GM23248 (cell line): ENCODE data around the gene STRIP2. TPM values are rescaled to one million over a fixed set of nuclear protein-coding genes. Genes with fewer than 3 reads are reported as not detected.
"Not testable (repeated sequence)": the region's sequence is repeated elsewhere in the genome, so short reads cannot be mapped to it uniquely, and the experiment has no call there.

Source experiments
- DNase-seq: peaks from one replicate; pipeline ENCODE4 v3.0.0-alpha.2; 2015
- H2AFZ ChIP-seq: fragments of 200-600 bp; sonication (generic); 2 replicates; pipeline ENCODE4 v1.6.1; 2016; ENCODE audit warnings: antibody characterized with exemption
- H3F3A ChIP-seq: fragments of 200-600 bp; sonication (generic); 2 replicates; pipeline ENCODE4 v1.6.1; 2016; ENCODE audit warnings: mild to moderate bottlenecking, antibody characterized with exemption, mixed run types; ENCODE audit not compliant: insufficient read depth
- H3K27ac ChIP-seq: fragments of 200-600 bp; sonication (generic); 2 replicates; pipeline ENCODE4 v1.5.1; 2016; ENCODE audit warnings: mild to moderate bottlenecking
- H3K27me3 ChIP-seq: fragments of 200-600 bp; sonication (generic); replicated peaks from 2 replicates; pipeline ENCODE4 v1.6.1; 2016; ENCODE audit warnings: mild to moderate bottlenecking; ENCODE audit not compliant: insufficient read depth
- H3K36me3 ChIP-seq: fragments of 200-600 bp; sonication (generic); 2 replicates; pipeline ENCODE4 v1.6.1; 2016; ENCODE audit warnings: low read depth, mild to moderate bottlenecking
- H3K4me1 ChIP-seq: fragments of 200-600 bp; sonication (generic); 2 replicates; pipeline ENCODE4 v1.6.1; 2016; ENCODE audit warnings: mild to moderate bottlenecking; ENCODE audit not compliant: insufficient read depth
- H3K4me2 ChIP-seq: fragments of 200-600 bp; sonication (generic); one replicate; pipeline ENCODE4 v1.6.1; 2016; ENCODE audit warnings: mild to moderate bottlenecking; ENCODE audit not compliant: unreplicated experiment
- H3K4me3 ChIP-seq: fragments of 200-600 bp; sonication (generic); 2 replicates; pipeline ENCODE4 v1.5.1; 2016; ENCODE audit warnings: mild to moderate bottlenecking
- H3K79me2 ChIP-seq: fragments of 200-600 bp; sonication (generic); 2 replicates; pipeline ENCODE4 v1.6.1; 2016; ENCODE audit warnings: mild to moderate bottlenecking; ENCODE audit not compliant: insufficient read depth
- H3K9ac ChIP-seq: fragments of 200-600 bp; sonication (generic); 2 replicates; pipeline ENCODE4 v1.6.1; 2016; ENCODE audit warnings: mild to moderate bottlenecking
- H3K9me2 ChIP-seq: fragments of 200-600 bp; sonication (generic); 2 replicates; pipeline ENCODE4 v1.6.1; 2016; ENCODE audit warnings: mixed run types, mild to moderate bottlenecking, moderate library complexity; ENCODE audit not compliant: insufficient read depth
- H3K9me3 ChIP-seq: fragments of 200-600 bp; sonication (generic); one replicate; pipeline ENCODE4 v1.6.1; 2017; ENCODE audit warnings: low read depth
- H4K20me1 ChIP-seq: fragments of 200-600 bp; sonication (generic); 2 replicates; pipeline ENCODE4 v1.6.0; 2016; ENCODE audit not compliant: insufficient read depth
- EZH2 ChIP-seq: fragments of 200-600 bp; sonication (generic); IDR thresholded peaks from 2 replicates; pipeline ENCODE4 v1.6.1; 2018; ENCODE audit warnings: antibody characterized with exemption, mild to moderate bottlenecking; ENCODE audit not compliant: insufficient read depth, poor library complexity, severe bottlenecking
- EZH2phosphoT487 ChIP-seq: fragments of 200-600 bp; sonication (generic); IDR thresholded peaks from 2 replicates; pipeline ENCODE4 v1.6.1; 2018; ENCODE audit warnings: antibody characterized with exemption, moderate library complexity, mild to moderate bottlenecking, low read depth; ENCODE audit not compliant: insufficient read depth
- WGBS, 2 experiments: methylation state at CpG; one replicate each; pipeline ENCODE4 v1.1.6; 2015 to 2017; ENCODE audit warnings: low lambda C conversion rate in 2 of 2, low coverage in 1 of 2; ENCODE audit errors: missing lambda C conversion rate in 2 of 2; 5-methylcytosine and 5-hydroxymethylcytosine counted together
- in situ Hi-C: fragments of 300-500 bp; cut with MboI; formaldehyde crosslinking; loops from 2 replicates; pipeline ENCODE4 v1.15.0; 2020
- polyA plus RNA-seq: library from polyadenylated mRNA; unstranded; fragments of >200 nt; fragmentation: Nextera tagmentation; extraction: Ambion mirVana; gene quantifications from 2 replicates; pipeline ENCODE4 v1.2.1, GENCODE V29; 2016
- small RNA-seq: library from RNA; depleted of rRNA; stranded (forward); fragments of <200 nt; gene quantifications from one replicate; pipeline ENCODE3, GENCODE V24; 2014; ENCODE audit warnings: low read depth, low replicate concordance
- total RNA-seq: library from RNA; depleted of rRNA; stranded (reverse); fragments of >200 nt; shearing (Covaris generic); gene quantifications from 2 replicates; pipeline ENCODE4 v1.2.3, GENCODE V29; 2014; rRNA removed

Gene STRIP2
- total and polyA plus RNA-seq, 2 experiments from 2014 or later = 1.5 to 2.2 TPM

- in situ Hi-C loops = no loop called here
- H3K9me3 ChIP-seq = no peaks in the 10 kb centered on the region
- H3K4me1 ChIP-seq = peaks cover 14% of the 10 kb centered on the region
- no peak overlapping the region for H2AFZ ChIP-seq
- no peak overlapping the region for H3K4me3 ChIP-seq
- H3K9ac ChIP-seq = no peak overlapping the region
- TF ChIP-seq EZH2phosphoT487 (no peak), EZH2 (no peak)
- no peaks in the 10 kb centered on the region for H3K27me3 ChIP-seq
- no peaks in the 10 kb centered on the region for H3K36me3 ChIP-seq
- H3K79me2 ChIP-seq = no peaks in the 10 kb centered on the region
- no peak overlapping the region for H3K27ac ChIP-seq
- no peak overlapping the region for H3K4me2 ChIP-seq
- H3K9me2 ChIP-seq = no peaks in the 10 kb centered on the region
- peaks cover 9% of the 10 kb centered on the region; the same call in 1 of the 2 replicates for H3F3A ChIP-seq
- no peaks in the 10 kb centered on the region for H4K20me1 ChIP-seq
- no peak for DNase-seq
- 92 to 95% methylated on average over 17 to 19 of the region's 19 CpGs for WGBS, 2 experiments
These were observed 98.1 kb downstream of the STRIP2 start for GRCh38 chr7:129532375-129532774.

GRCh38 chr7:129534558-129535274, 100.5 kb downstream of the STRIP2 start:
- H3K4me3 ChIP-seq, H4K20me1 ChIP-seq, DNase-seq, H3K79me2 ChIP-seq, H3K9ac ChIP-seq, H3K36me3 ChIP-seq, H3K9me3 ChIP-seq, in situ Hi-C loops, H3K4me2 ChIP-seq, H3K27me3 ChIP-seq, H3K9me2 ChIP-seq, H2AFZ ChIP-seq, H3F3A ChIP-seq, H3K27ac ChIP-seq: not testable (repeated sequence)
- peaks cover 14% of the 10 kb centered on the region for H3K4me1 ChIP-seq
- WGBS, 2 experiments = 92% methylated on average over 17 to 20 of the region's 20 CpGs

GRCh38 chr7:129535896-129536295, 101.7 kb downstream of the STRIP2 start:
- Histone ChIP-seq H4K20me1 (no peaks in the 10 kb centered on the region), H3K9ac (no peak overlapping the region), H2AFZ (no peak overlapping the region), H3F3A (no peaks in the 10 kb centered on the region), H3K9me2 (no peaks in the 10 kb centered on the region), H3K27ac (no peak overlapping the region), H3K4me1 (peaks cover 4% of the 10 kb centered on the region; the same call in 1 of the 2 replicates), H3K79me2 (no peaks in the 10 kb centered on the region), H3K4me2 (no peak overlapping the region), H3K9me3 (no peaks in the 10 kb centered on the region), H3K4me3 (no peak overlapping the region), H3K36me3 (no peaks in the 10 kb centered on the region), H3K27me3 (no peaks in the 10 kb centered on the region)
- in situ Hi-C loops = no loop called here
- DNase-seq = no peak
- TF ChIP-seq EZH2phosphoT487 = no peak
- no peak for TF ChIP-seq EZH2
- WGBS, 2 experiments = 67 to 68% methylated on average over 5 of the region's 5 CpGs

- no peak overlapping the region for H3K27ac ChIP-seq
- H3K9me2 ChIP-seq = no peaks in the 10 kb centered on the region
- H3K4me3 ChIP-seq = no peak overlapping the region
- H4K20me1 ChIP-seq = no peaks in the 10 kb centered on the region
- no peak for DNase-seq
- no peak overlapping the region for H3K9ac ChIP-seq
- WGBS, 2 experiments = 85% methylated on average over 9 of the region's 9 CpGs
- in situ Hi-C loops = no loop called here
- no peaks in the 10 kb centered on the region for H3K9me3 ChIP-seq
- TF ChIP-seq EZH2phosphoT487 (no peak), EZH2 (no peak)
- H3K4me2 ChIP-seq = no peak overlapping the region
- no peaks in the 10 kb centered on the region for H3K27me3 ChIP-seq
- H3F3A ChIP-seq = no peaks in the 10 kb centered on the region
- H2AFZ ChIP-seq = no peak overlapping the region
- no peaks in the 10 kb centered on the region for H3K79me2 ChIP-seq
- no peaks in the 10 kb centered on the region for H3K36me3 ChIP-seq
- no peaks in the 10 kb centered on the region for H3K4me1 ChIP-seq
These were observed 102.1 kb downstream of the STRIP2 start for GRCh38 chr7:129536323-129536722.

Small RNA genes within 50 kb of the gene (small RNA-seq; reads per million reads assigned to genes)
- gene AC009244.1 (not detected), gene RNU1-72P (not detected), gene SNRPGP3 (not detected)

Other genes with a start within 250 kb of the STRIP2 start
- 14.7 and 16.3 TPM in 2 replicates for gene SMO, start 245.8 kb upstream of the STRIP2 start, total RNA-seq
- gene SMO, start 245.8 kb upstream of the STRIP2 start, polyA plus RNA-seq = 2.3 and 2.5 TPM in 2 replicates
- gene AHCYL2, start 209.4 kb upstream of the STRIP2 start, total RNA-seq = 8.9 and 9.5 TPM in 2 replicates
- gene AHCYL2, start 209.4 kb upstream of the STRIP2 start, polyA plus RNA-seq = 1.9 and 2.3 TPM in 2 replicates
- not detected in 2 replicates for gene SMKR1, start 68.1 kb downstream of the STRIP2 start, total RNA-seq
- 0.18 and 0.70 TPM in 2 replicates for gene SMKR1, start 68.1 kb downstream of the STRIP2 start, polyA plus RNA-seq
- gene NRF1, start 177.3 kb downstream of the STRIP2 start, total RNA-seq = 7.0 and 11.1 TPM in 2 replicates
- 2.5 and 3.5 TPM in 2 replicates for gene NRF1, start 177.3 kb downstream of the STRIP2 start, polyA plus RNA-seq